ENCODE data around the gene MKKS. TPM values are rescaled to one million over a fixed set of nuclear protein-coding genes. Genes with fewer than 3 reads are reported as not detected.

The MKKS gene
- polyA plus RNA-seq, 2 of the 4 experiments (the other 2 are of a cell fraction): 24.3 to 85.2 TPM

GRCh38 chr20:10445758-10446157, 11.7 kb upstream of the MKKS start:
- ChIA-PET POLR2A (no interaction called here), CTCF (interaction anchor here (0.6 to 1.2 kb wide), 2 partner anchors 22 to 93 kb away, joined by 3 to 4 read pairs; no protein-coding TSS in a partner anchor)
- no peak overlapping the region for H3K4me2 ChIP-seq

GRCh38 chr20:10443936-10444335, 9.9 kb upstream of the MKKS start:
- H3K4me1 ChIP-seq: peaks cover 25% of the 10 kb centered on the region
- peak overlapping the region in 1 of 2 experiments; percentile 36; a peak in 2 of 6 replicates for H3K27ac ChIP-seq
- CTCF ChIA-PET: interaction anchor here (0.6 to 1.4 kb wide), 5 partner anchors 29 to 1109 kb away, joined by 3 to 6 read pairs (median 3); no protein-coding TSS in a partner anchor
- no peaks in the 10 kb centered on the region for H3K9me3 ChIP-seq
- WGBS (ENCODE audit: missing lambda C conversion rate): 85% methylated on average over 2 of the region's 2 CpGs
- FAIRE-seq (no peak), DNase-seq (ENCODE audit: low read depth in 1 of 2, low spot score in 1 of 2) (no peak), ATAC-seq (no peak)
- no peak overlapping the region for H3K4me3 ChIP-seq
- TF ChIP-seq SREBF2 (IDR thresholded peaks at IDR 0.05): no peak
- no peak for TF ChIP-seq ZC3H11A (IDR thresholded peaks at IDR 0.05)
- TF ChIP-seq KDM5A (IDR thresholded peaks at IDR 0.05): no peak
- TF ChIP-seq POLR2A (IDR thresholded peaks at IDR 0.05; ENCODE audit: low read length): no peak
- no peak for TF ChIP-seq CHD2 (IDR thresholded peaks at IDR 0.05; ENCODE audit: low read length, partially characterized antibody)
- TF ChIP-seq ESRRA (IDR thresholded peaks at IDR 0.05; ENCODE audit: borderline replicate concordance, low read length): no peak
- no peak for TF ChIP-seq PHF8 (IDR thresholded peaks at IDR 0.05; ENCODE audit: borderline replicate concordance, low read depth)
- no peak for TF ChIP-seq PBX3 (IDR thresholded peaks at IDR 0.05)
- TF ChIP-seq CBX2 (IDR thresholded peaks at IDR 0.05; ENCODE audit: borderline replicate concordance, low read depth): no peak
- TF ChIP-seq POLR2AphosphoS2 (conservative IDR thresholded peaks at IDR 0.05; ENCODE audit: low read length): no peak
- no peak for TF ChIP-seq CTCF (IDR thresholded peaks at IDR 0.05)
- TF ChIP-seq CHD4 (IDR thresholded peaks at IDR 0.05; ENCODE audit: borderline replicate concordance): no peak
- TF ChIP-seq SMC3 (IDR thresholded peaks at IDR 0.05): no peak
- no peak overlapping the region for H3K4me2 ChIP-seq
- POLR2A ChIA-PET: interaction anchor here (1.5 to 1.8 kb wide), 2 partner anchors 9 to 10 kb away, joined by 6 to 10 read pairs; partner anchors contain the start of genes MKKS and SLX4IP

More at GRCh38 chr20:10445758-10446157, 11.7 kb upstream of the MKKS start:
- Histone ChIP-seq H3K4me1 (peaks cover 33% of the 10 kb centered on the region), H3K9me3 (no peaks in the 10 kb centered on the region), H3K4me3 (no peak overlapping the region), H3K27ac (peak overlapping the region; percentile 57 to 69; a peak in 4 of 6 replicates)
- ATAC-seq (no peak), FAIRE-seq (no peak), DNase-seq (ENCODE audit: low read depth in 1 of 2, low spot score in 1 of 2) (no peak)
- TF ChIP-seq JUN (IDR thresholded peaks at IDR 0.05) (no peak), REST (IDR thresholded peaks at IDR 0.05) (no peak), ELK1 (IDR thresholded peaks at IDR 0.05; ENCODE audit: low read depth, low read length) (no peak), E2F6 (IDR thresholded peaks at IDR 0.05; ENCODE audit: borderline replicate concordance, low read depth) (no peak), CEBPB (IDR thresholded peaks at IDR 0.05) (no peak), HOXA7 (CRISPR knock-in tag; IDR thresholded peaks at IDR 0.05) (no peak), CBX2 (IDR thresholded peaks at IDR 0.05; ENCODE audit: borderline replicate concordance, low read depth) (no peak), HES2 (IDR thresholded peaks at IDR 0.05) (no peak), MAZ (IDR thresholded peaks at IDR 0.05; ENCODE audit: borderline replicate concordance, low read depth, low read length) (no peak), RCOR1 (IDR thresholded peaks at IDR 0.05; ENCODE audit: low read depth, low read length) (no peak), NR3C1 (IDR thresholded peaks at IDR 0.05) (no peak), ESRRA (IDR thresholded peaks at IDR 0.05; ENCODE audit: borderline replicate concordance, low read length) (no peak), MYC (IDR thresholded peaks at IDR 0.05; ENCODE audit: borderline replicate concordance, low read length) (no peak)
- 91% methylated on average over 4 of the region's 4 CpGs for WGBS (ENCODE audit: missing lambda C conversion rate)
